ENCODE results near the gene NID1. TPM values are rescaled to one million over a fixed set of nuclear protein-coding genes. Genes with fewer than 3 reads are reported as not detected.

Gene NID1
- total and polyA plus RNA-seq, 8 donors, result 3.6 to 28.2 (median 8.7) TPM

GRCh38 chr1:235933766-235934116, 131.1 kb downstream of the NID1 start:
- Histone ChIP-seq H3K4me1 (no peaks in the 10 kb centered on the region), H3K27ac (no peak overlapping the region), H3K4me3 (no peak overlapping the region), H3K27me3 (no peaks in the 10 kb centered on the region), H3K9me3 (no peaks in the 10 kb centered on the region), H3K36me3 (no peaks in the 10 kb centered on the region)
- 68 to 71% methylated on average over 4 of the region's 4 CpGs for WGBS, 2 donors
- intact Hi-C loops (cut with DNase I), result no loop called here
- FAIRE-seq, result no peak
- DNase-seq, result no peak
- no peak for ATAC-seq
- TF ChIP-seq CTCF (IDR thresholded peaks at IDR 0.05), result no peak

GRCh38 chr1:235933017-235933765, 131.7 kb downstream of the NID1 start:
- ATAC-seq, result peak in 2 of 4 donors; percentile 38 to 50
- H3K27me3 ChIP-seq, result no peaks in the 10 kb centered on the region
- no peak for FAIRE-seq
- H3K27ac ChIP-seq, result no peak overlapping the region
- no peak overlapping the region for H3K4me3 ChIP-seq
- no peak for TF ChIP-seq CTCF (IDR thresholded peaks at IDR 0.05)
- WGBS, 2 donors, result 81 to 85% methylated on average over 8 of the region's 8 CpGs
- intact Hi-C loops (cut with DNase I), result no loop called here
- no peak for DNase-seq
- H3K4me1 ChIP-seq, result no peaks in the 10 kb centered on the region
- H3K9me3 ChIP-seq, result no peaks in the 10 kb centered on the region
- no peaks in the 10 kb centered on the region for H3K36me3 ChIP-seq

- DNase-seq (no peak), FAIRE-seq (no peak), ATAC-seq (peak in 2 of 4 donors; percentile 45 to 51)
- intact Hi-C loops (cut with DNase I), result no loop called here
- no peaks in the 10 kb centered on the region for H3K27me3 ChIP-seq
- no peak for TF ChIP-seq CTCF (IDR thresholded peaks at IDR 0.05)
- H3K27ac ChIP-seq, result no peak overlapping the region
- WGBS, 2 donors, result 38 to 46% methylated on average over 8 of the region's 8 CpGs
- H3K4me1 ChIP-seq, result no peaks in the 10 kb centered on the region
- no peaks in the 10 kb centered on the region for H3K9me3 ChIP-seq
- H3K4me3 ChIP-seq, result no peak overlapping the region
- H3K36me3 ChIP-seq, result no peaks in the 10 kb centered on the region
Observed at GRCh38 chr1:235932090-235932510, 132.8 kb downstream of the NID1 start.

GRCh38 chr1:235931171-235931738, 133.6 kb downstream of the NID1 start:
- TF ChIP-seq CTCF (IDR thresholded peaks at IDR 0.05), result no peak

GRCh38 chr1:235930543-235930942, 134.3 kb downstream of the NID1 start:
- Histone ChIP-seq H3K9me3 (no peaks in the 10 kb centered on the region), H3K27me3 (no peaks in the 10 kb centered on the region), H3K4me3 (no peak overlapping the region), H3K27ac (no peak overlapping the region), H3K36me3 (no peaks in the 10 kb centered on the region), H3K4me1 (no peaks in the 10 kb centered on the region)
- no peak for ATAC-seq
- no peak for DNase-seq
- no peak for FAIRE-seq
- intact Hi-C loops (cut with DNase I), result no loop called here
- TF ChIP-seq CTCF (IDR thresholded peaks at IDR 0.05), result no peak
- 34% methylated on average over 8 of the region's 8 CpGs for WGBS, 2 donors

More at GRCh38 chr1:235931171-235931738, 133.6 kb downstream of the NID1 start:
- no peak for ATAC-seq
- no peaks in the 10 kb centered on the region for H3K27me3 ChIP-seq
- no peaks in the 10 kb centered on the region for H3K9me3 ChIP-seq
- H3K4me3 ChIP-seq, result no peak overlapping the region
- no peak for DNase-seq
- no peaks in the 10 kb centered on the region for H3K36me3 ChIP-seq
- 51 to 52% methylated on average over 8 of the region's 8 CpGs for WGBS, 2 donors
- FAIRE-seq, result no peak
- no peak overlapping the region for H3K27ac ChIP-seq
- intact Hi-C loops (cut with DNase I), result no loop called here
- no peaks in the 10 kb centered on the region for H3K4me1 ChIP-seq

Measured in pancreas (tissue), 10 donors.